Epithelial cell of prostate (primary cell): Measurements from ENCODE around the gene PTPRG.
A peak's percentile ranks its signal among the peaks of the same experiment; 100 is the strongest.
"Not testable (repeated sequence)": the region's sequence is repeated elsewhere in the genome, so short reads cannot be mapped to it uniquely, and the experiment has no call there.

Experiments used
- DNase-seq: peaks from one replicate; pipeline ENCODE4 v3.0.0-alpha.2; 2011; ENCODE audit warnings: low read depth, low spot score
- H3K27ac ChIP-seq: fragments of 450-650 bp; 2 replicates; pipeline ENCODE4 v1.5.1; 2017; ENCODE audit warnings: mild to moderate bottlenecking

The PTPRG gene

GRCh38 chr3:61674596-61674995 lies 113.2 kb downstream of the PTPRG start:
- no peak overlapping the region for H3K27ac ChIP-seq
- DNase-seq = no peak

- no peak for DNase-seq
- no peak overlapping the region for H3K27ac ChIP-seq
Measured at GRCh38 chr3:61679026-61679425, 117.7 kb downstream of the PTPRG start.

- no peak overlapping the region for H3K27ac ChIP-seq
- DNase-seq = no peak
Measured at GRCh38 chr3:61680617-61681016, 119.2 kb downstream of the PTPRG start.

GRCh38 chr3:61681636-61682035 lies 120.3 kb downstream of the PTPRG start:
- no peak overlapping the region for H3K27ac ChIP-seq
- DNase-seq = no peak

- H3K27ac ChIP-seq = no peak overlapping the region
- peak; percentile 12 for DNase-seq
Measured at GRCh38 chr3:61682671-61683548, 121.5 kb downstream of the PTPRG start.

GRCh38 chr3:61683549-61684236 lies 122.3 kb downstream of the PTPRG start:
- H3K27ac ChIP-seq = no peak overlapping the region
- DNase-seq = no peak

GRCh38 chr3:61684386-61684785 lies 123.0 kb downstream of the PTPRG start:
- no peak for DNase-seq
- H3K27ac ChIP-seq = no peak overlapping the region

- DNase-seq = no peak
- peak overlapping the region; percentile 45 for H3K27ac ChIP-seq
Measured at GRCh38 chr3:61685755-61686154, 124.4 kb downstream of the PTPRG start.

GRCh38 chr3:61686228-61686648 lies 124.9 kb downstream of the PTPRG start:
- DNase-seq = no peak
- peak overlapping the region; percentile 45 for H3K27ac ChIP-seq

GRCh38 chr3:61687206-61687605 lies 125.8 kb downstream of the PTPRG start:
- no peak overlapping the region for H3K27ac ChIP-seq
- no peak for DNase-seq

GRCh38 chr3:61687663-61688306 lies 126.4 kb downstream of the PTPRG start:
- DNase-seq = no peak
- no peak overlapping the region for H3K27ac ChIP-seq

GRCh38 chr3:61688307-61688984 lies 127.1 kb downstream of the PTPRG start:
- no peak for DNase-seq
- no peak overlapping the region for H3K27ac ChIP-seq

- no peak for DNase-seq
- no peak overlapping the region for H3K27ac ChIP-seq
Measured at GRCh38 chr3:61690016-61690415, 128.6 kb downstream of the PTPRG start.

- H3K27ac ChIP-seq = no peak overlapping the region
- no peak for DNase-seq
Measured at GRCh38 chr3:61691466-61691865, 130.1 kb downstream of the PTPRG start.

GRCh38 chr3:61697301-61697700 lies 135.9 kb downstream of the PTPRG start:
- no peak overlapping the region for H3K27ac ChIP-seq
- no peak for DNase-seq

GRCh38 chr3:61698278-61699072 lies 137.1 kb downstream of the PTPRG start:
- H3K27ac ChIP-seq, DNase-seq: not testable (repeated sequence)

- DNase-seq = no peak
- no peak overlapping the region for H3K27ac ChIP-seq
Measured at GRCh38 chr3:61699622-61700021, 138.3 kb downstream of the PTPRG start.

GRCh38 chr3:61701011-61701410 lies 139.6 kb downstream of the PTPRG start:
- DNase-seq = peak; percentile 16

GRCh38 chr3:61702453-61702852 lies 141.1 kb downstream of the PTPRG start:
- DNase-seq = no peak
- H3K27ac ChIP-seq = no peak overlapping the region

More at GRCh38 chr3:61701011-61701410, 139.6 kb downstream of the PTPRG start:
- H3K27ac ChIP-seq = peak overlapping the region; percentile 7

- DNase-seq = no peak
- H3K27ac ChIP-seq = no peak overlapping the region
Measured at GRCh38 chr3:61704807-61705206, 143.4 kb downstream of the PTPRG start.
